Body of pancreas (tissue), 4 donors: ENCODE measurements around the gene OR4D9. TPM values are rescaled to one million over a fixed set of nuclear protein-coding genes. Genes with fewer than 3 reads are reported as not detected.

Experiments
- ATAC-seq: fragments of 150-250 bp; one replicate; pipeline ENCODE4 v1.9.1; 2016
- DNase-seq, 4 donors: peaks; one replicate each; pipeline ENCODE4 v3.0.0-alpha.2; 2019
- H3K27ac ChIP-seq, 4 donors: fragments of 200-600 bp; sonication (generic); 1 replicate in 3 of 4; 2 replicates in 1 of 4; pipeline versions ENCODE4 v1.5.1 to v1.6.1; 2016 to 2019; ENCODE audit warnings: mild to moderate bottlenecking in 1 of 4, mixed read lengths in 1 of 4, moderate library complexity in 1 of 4
- H3K27me3 ChIP-seq, 2 donors: fragments of 200-600 bp; sonication (generic); one replicate each; pipeline ENCODE4 v1.6.0; 2016; ENCODE audit warnings: mild to moderate bottlenecking in 1 of 2
- H3K36me3 ChIP-seq, 2 donors: fragments of 200-600 bp; sonication (generic); replicated peaks in 1 of 2; 2 replicates each; pipeline ENCODE4 v1.5.1; 2016; ENCODE audit warnings: low read depth in 2 of 2; ENCODE audit not compliant: insufficient read depth in 1 of 2
- H3K4me1 ChIP-seq: fragments of 200-600 bp; sonication (generic); one replicate; pipeline ENCODE4 v1.6.0; 2016
- H3K4me3 ChIP-seq, 2 donors: fragments of 200-600 bp; sonication (generic); 1 replicate in 1 of 2; 2 replicates in 1 of 2; pipeline ENCODE4 v1.5.1; 2016 to 2019
- H3K9me3 ChIP-seq, 3 donors: fragments of 200-600 bp; sonication (generic); 1 replicate in 2 of 3; 2 replicates in 1 of 3; pipeline ENCODE4 v1.5.1; 2016
- CTCF ChIP-seq, 7 experiments: fragments of 450-650 bp in 4 of 7; fragments of 200-600 bp in 3 of 7; sonication (generic) in 3 of 7; IDR thresholded peaks; one replicate each; pipeline ENCODE4 v1.5.1; 2016 to 2019; ENCODE audit warnings: antibody characterized with exemption in 7 of 7
- POLR2A ChIP-seq, 3 donors: fragments of 450-650 bp; IDR thresholded peaks; one replicate each; pipeline ENCODE4 v1.6.1; 2016; ENCODE audit warnings: antibody characterized with exemption in 3 of 3, mild to moderate bottlenecking in 2 of 3
- WGBS, 2 donors: methylation state at CpG; one replicate each; pipeline ENCODE4 v1.1.5; 2017; 5-methylcytosine and 5-hydroxymethylcytosine counted together
- intact Hi-C: fragments of 100-400 bp; cut with DNase I; formaldehyde crosslinking; loops from one replicate; pipeline ENCODE4 v1.15.1; 2023
- total RNA-seq, 2 donors: library from RNA; depleted of rRNA; stranded (reverse); fragments of >200 nt; gene quantifications; one replicate each; pipeline ENCODE4 v1.1.0, GENCODE V29; 2016

OR4D9 gene
- total RNA-seq, 2 donors from 2014 or later, result not detected

GRCh38 chr11:59552844-59553243, 41.5 kb downstream of the OR4D9 start:
- H3K4me1 ChIP-seq, result peaks cover 22% of the 10 kb centered on the region
- TF ChIP-seq POLR2A (IDR thresholded peaks at IDR 0.05) (no peak), CTCF (IDR thresholded peaks at IDR 0.05) (no peak)
- ATAC-seq (no peak), DNase-seq (no peak)
- no peak overlapping the region for H3K4me3 ChIP-seq
- no peaks in the 10 kb centered on the region for H3K27me3 ChIP-seq
- no peaks in the 10 kb centered on the region for H3K9me3 ChIP-seq
- peak overlapping the region in 1 of 4 donors; percentile 31 for H3K27ac ChIP-seq
- intact Hi-C loops, result no loop called here
- 29 to 35% methylated on average over 2 of the region's 2 CpGs for WGBS, 2 donors
- no peaks in the 10 kb centered on the region for H3K36me3 ChIP-seq

- Histone ChIP-seq H3K4me1 (peaks cover 22% of the 10 kb centered on the region), H3K27me3 (no peaks in the 10 kb centered on the region), H3K36me3 (no peaks in the 10 kb centered on the region), H3K9me3 (no peaks in the 10 kb centered on the region), H3K27ac (no peak overlapping the region), H3K4me3 (no peak overlapping the region)
- ATAC-seq (no peak), DNase-seq (no peak)
- 94 to 95% methylated on average over 21 of the region's 21 CpGs for WGBS, 2 donors
- intact Hi-C loops, result no loop called here
- TF ChIP-seq CTCF (IDR thresholded peaks at IDR 0.05), result no peak
- no peak for TF ChIP-seq POLR2A (IDR thresholded peaks at IDR 0.05)
Observed at GRCh38 chr11:59553323-59553722, 42.0 kb downstream of the OR4D9 start.

- intact Hi-C loops, result no loop called here
- peak overlapping the region in 2 of 4 donors; percentile 19 to 45 for H3K27ac ChIP-seq
- DNase-seq, result no peak
- peaks cover 22% of the 10 kb centered on the region for H3K4me1 ChIP-seq
- no peaks in the 10 kb centered on the region for H3K27me3 ChIP-seq
- H3K4me3 ChIP-seq, result no peak overlapping the region
- TF ChIP-seq POLR2A (IDR thresholded peaks at IDR 0.05) (no peak), CTCF (IDR thresholded peaks at IDR 0.05) (no peak)
- no peaks in the 10 kb centered on the region for H3K9me3 ChIP-seq
- no peak for ATAC-seq
- H3K36me3 ChIP-seq, result no peaks in the 10 kb centered on the region
- WGBS, 2 donors, result 24 to 26% methylated on average over 17 of the region's 17 CpGs
Observed at GRCh38 chr11:59555601-59556114, 44.3 kb downstream of the OR4D9 start.

- 6 to 11% methylated on average over 30 of the region's 30 CpGs for WGBS, 2 donors
- Histone ChIP-seq H3K36me3 (no peaks in the 10 kb centered on the region), H3K4me1 (peaks cover 22% of the 10 kb centered on the region), H3K27me3 (no peaks in the 10 kb centered on the region), H3K4me3 (no peak overlapping the region), H3K9me3 (no peaks in the 10 kb centered on the region), H3K27ac (peak overlapping the region in 3 of 4 donors; percentile 19 to 45 (median 20))
- intact Hi-C loops, result no loop called here
- peak; percentile 36 for ATAC-seq
- TF ChIP-seq CTCF (IDR thresholded peaks at IDR 0.05) (no peak), POLR2A (IDR thresholded peaks at IDR 0.05) (no peak)
- DNase-seq, result peak; percentile 61 to 70 (median 69)
Observed at GRCh38 chr11:59556115-59556916, 45.0 kb downstream of the OR4D9 start.
